K562 (cell line): ENCODE measurements around the gene AFF1. TPM values are rescaled to one million over a fixed set of nuclear protein-coding genes. Genes with fewer than 3 reads are reported as not detected.

Experiments used
- BACH1 ChIP-seq: fragments of 200-800 bp; sonication (Bioruptor generic); IDR thresholded peaks from 2 replicates; pipeline ENCODE4 v1.6.1; 2016; ENCODE audit warnings: missing genetic modification characterization, missing compliant biosample characterization
- CEBPB ChIP-seq: fragments of 450-650 bp; IDR thresholded peaks from 2 replicates; pipeline ENCODE4 v1.6.1; 2016; ENCODE audit warnings: missing genetic modification characterization, missing compliant biosample characterization
- CHD2 ChIP-seq: IDR thresholded peaks from 2 replicates; pipeline ENCODE4 v1.6.1; 2011; ENCODE audit warnings: low read depth, low read length
- DNMT1 ChIP-seq: fragments of 450-650 bp; IDR thresholded peaks from 2 replicates; pipeline ENCODE4 v1.6.1; 2016; ENCODE audit warnings: antibody characterized with exemption, mild to moderate bottlenecking
- ESRRB ChIP-seq: fragments of 250-450 bp; sonication (Bioruptor Pico); IDR thresholded peaks from 2 replicates; pipeline ENCODE4 v1.5.0; 2020; ENCODE audit warnings: mild to moderate bottlenecking, moderate library complexity, borderline replicate concordance
- FOSL1 ChIP-seq: fragments of 200-800 bp; sonication (Bioruptor generic); conservative IDR thresholded peaks from 2 replicates; pipeline ENCODE4 v1.6.1; 2016; ENCODE audit warnings: missing genetic modification characterization, missing compliant biosample characterization
- FOXA3 ChIP-seq, 2 experiments: fragments of 450-650 bp in 1 of 2; sonication (generic) in 1 of 2; formaldehyde crosslinking; IDR thresholded peaks in 1 of 2; conservative IDR thresholded peaks in 1 of 2; 2 replicates each; pipeline versions ENCODE4 v1.4.0 to v1.8.0; 2020 to 2022; ENCODE audit warnings: mild to moderate bottlenecking in 2 of 2, missing genetic modification reagents in 1 of 2
- FOXK2 ChIP-seq, 2 experiments: fragments of 450-650 bp; IDR thresholded peaks in 1 of 2; conservative IDR thresholded peaks in 1 of 2; 2 replicates each; pipeline ENCODE4 v1.6.1; 2016; ENCODE audit warnings: low read depth in 2 of 2, mild to moderate bottlenecking in 1 of 2
- HMGN3 ChIP-seq: IDR thresholded peaks from 2 replicates; pipeline ENCODE4 v1.6.1; 2011; ENCODE audit warnings: borderline replicate concordance, low read depth, mild to moderate bottlenecking, mixed read lengths, low read length; ENCODE audit not compliant: insufficient read length; ENCODE audit errors: extremely low read depth
- KLF1 ChIP-seq: fragments of 450-650 bp; IDR thresholded peaks from 2 replicates; pipeline ENCODE4 v1.6.1; 2016; ENCODE audit warnings: missing genetic modification characterization, missing compliant biosample characterization
- L3MBTL2 ChIP-seq: fragments of 450-650 bp; IDR thresholded peaks from 2 replicates; pipeline ENCODE4 v1.6.1; 2016; ENCODE audit warnings: mild to moderate bottlenecking, moderate library complexity
- MYBL2 ChIP-seq, 2 experiments: fragments of 450-650 bp in 1 of 2; sonication (generic) in 1 of 2; formaldehyde crosslinking in 1 of 2; IDR thresholded peaks; 2 replicates each; pipeline versions ENCODE4 v1.6.1 to v1.8.1; 2017 to 2022; ENCODE audit warnings: borderline replicate concordance in 1 of 2, inconsistent platforms in 1 of 2, low read depth in 1 of 2, mild to moderate bottlenecking in 1 of 2, missing genetic modification reagents in 1 of 2, moderate library complexity in 1 of 2
- NFE2L1 ChIP-seq: fragments of 450-650 bp; IDR thresholded peaks from 2 replicates; pipeline ENCODE4 v1.6.1; 2016; ENCODE audit warnings: missing genetic modification characterization, low read depth, mild to moderate bottlenecking, missing compliant biosample characterization, moderate library complexity, borderline replicate concordance
- NFIC ChIP-seq: fragments of 450-650 bp; IDR thresholded peaks from 2 replicates; pipeline ENCODE4 v1.6.1; 2017; ENCODE audit warnings: mild to moderate bottlenecking, inconsistent platforms
- NR2C1 ChIP-seq, 2 experiments: fragments of 450-650 bp; IDR thresholded peaks; 2 replicates each; pipeline ENCODE4 v1.6.1; 2017; ENCODE audit warnings: mild to moderate bottlenecking in 2 of 2, antibody characterized with exemption in 1 of 2, inconsistent platforms in 1 of 2, missing compliant biosample characterization in 1 of 2, missing genetic modification characterization in 1 of 2
- PPARD ChIP-seq: fragments of 250-450 bp; sonication (Bioruptor Pico); IDR thresholded peaks from 2 replicates; pipeline ENCODE4 v1.8.0; 2022; ENCODE audit warnings: inconsistent platforms, mild to moderate bottlenecking, moderate library complexity
- RBBP5 ChIP-seq: fragments of 200-600 bp; sonication (generic); IDR thresholded peaks from 2 replicates; pipeline ENCODE4 v1.6.1; 2012; ENCODE audit warnings: borderline replicate concordance, mild to moderate bottlenecking, low read length, control low read depth, inconsistent platforms; ENCODE audit not compliant: insufficient read depth, poor library complexity, severe bottlenecking
- RCOR1 ChIP-seq, 2 experiments: IDR thresholded peaks; 2 replicates each; pipeline ENCODE4 v1.6.1; 2012; ENCODE audit warnings: low read depth in 2 of 2, low read length in 2 of 2, borderline replicate concordance in 1 of 2, improper control_type of control experiment in 1 of 2
- STAT5A ChIP-seq: IDR thresholded peaks from 2 replicates; pipeline ENCODE4 v1.6.1; 2012; ENCODE audit warnings: low read length, inconsistent platforms, borderline replicate concordance
- THRAP3 ChIP-seq: fragments of 450-650 bp; IDR thresholded peaks from 2 replicates; pipeline ENCODE4 v1.6.1; 2016; ENCODE audit warnings: mild to moderate bottlenecking, inconsistent platforms, borderline replicate concordance
- ZFP30 ChIP-seq: fragments of 250-450 bp; sonication (Bioruptor Pico); IDR thresholded peaks from 2 replicates; pipeline ENCODE4 v1.8.0; 2022; ENCODE audit warnings: moderate library complexity, mild to moderate bottlenecking, inconsistent platforms, borderline replicate concordance
- ZKSCAN3 ChIP-seq: fragments of 250-450 bp; sonication (Bioruptor Pico); IDR thresholded peaks from 2 replicates; pipeline ENCODE4 v1.4.0; 2020
- ZNF175 ChIP-seq: fragments of 200-800 bp; sonication (Bioruptor generic); IDR thresholded peaks from 2 replicates; pipeline ENCODE4 v1.6.1; 2016; ENCODE audit warnings: low read depth, mild to moderate bottlenecking, missing genetic modification characterization, missing compliant biosample characterization
- ZNF507 ChIP-seq: conservative IDR thresholded peaks from 2 replicates; pipeline ENCODE4 v1.6.1; 2017; ENCODE audit warnings: missing genetic modification characterization, missing compliant biosample characterization
- ZNF76 ChIP-seq: fragments of 250-450 bp; sonication (Bioruptor Pico); IDR thresholded peaks from 2 replicates; pipeline ENCODE4 v1.4.0; 2020; ENCODE audit warnings: mild to moderate bottlenecking, moderate library complexity, borderline replicate concordance
- ZNF79 ChIP-seq: fragments of 250-450 bp; sonication (Bioruptor Pico); IDR thresholded peaks from 2 replicates; pipeline ENCODE4 v1.4.0; 2020; ENCODE audit warnings: low read depth, mild to moderate bottlenecking, moderate library complexity
- polyA plus RNA-seq, 8 experiments: library from polyadenylated mRNA; depleted of rRNA in 4 of 8; stranded (reverse) in 5 of 8; unstranded in 3 of 8; fragments of >200 nt; fragmentation: Nextera tagmentation in 2 of 8; fragmentation: Illumina TruSeq in 1 of 8; extraction: Ambion mirVana in 2 of 8; extraction: Trizol in 1 of 8; gene quantifications; 2 replicates each; pipeline versions ENCODE4 v1.2.1 to v1.2.3, GENCODE V29; 2011 to 2014; ENCODE audit warnings: inconsistent platforms in 1 of 8, missing spikeins in 1 of 8
- total RNA-seq, 7 experiments: library from RNA; depleted of rRNA in 6 of 7; stranded (reverse); fragments of >200 nt in 6 of 7; fragmentation: Illumina TruSeq in 2 of 7; extraction: Trizol in 2 of 7; gene quantifications; 2 replicates each; pipeline versions ENCODE4 v1.2.1 to v1.2.3, GENCODE V29; 2011 to 2021; ENCODE audit warnings: low replicate concordance in 1 of 7
- TF ChIP-seq, protein P1 (sequence below): fragments of 150-350 bp; IDR thresholded peaks from 2 replicates; pipeline ENCODE4 v1.6.1; 2014; ENCODE audit warnings: low read depth, mild to moderate bottlenecking, low read length, borderline replicate concordance

The AFF1 gene
- total and polyA plus RNA-seq, 9 of the 15 experiments (the other 6 are each of a cell fraction or from before 2014, with no cell fraction given) = 4.1 to 47.5 (median 17.2) TPM

GRCh38 chr4:86973668-86974067, 38.9 kb downstream of the AFF1 start (continued):
- TF ChIP-seq, protein P1, sequence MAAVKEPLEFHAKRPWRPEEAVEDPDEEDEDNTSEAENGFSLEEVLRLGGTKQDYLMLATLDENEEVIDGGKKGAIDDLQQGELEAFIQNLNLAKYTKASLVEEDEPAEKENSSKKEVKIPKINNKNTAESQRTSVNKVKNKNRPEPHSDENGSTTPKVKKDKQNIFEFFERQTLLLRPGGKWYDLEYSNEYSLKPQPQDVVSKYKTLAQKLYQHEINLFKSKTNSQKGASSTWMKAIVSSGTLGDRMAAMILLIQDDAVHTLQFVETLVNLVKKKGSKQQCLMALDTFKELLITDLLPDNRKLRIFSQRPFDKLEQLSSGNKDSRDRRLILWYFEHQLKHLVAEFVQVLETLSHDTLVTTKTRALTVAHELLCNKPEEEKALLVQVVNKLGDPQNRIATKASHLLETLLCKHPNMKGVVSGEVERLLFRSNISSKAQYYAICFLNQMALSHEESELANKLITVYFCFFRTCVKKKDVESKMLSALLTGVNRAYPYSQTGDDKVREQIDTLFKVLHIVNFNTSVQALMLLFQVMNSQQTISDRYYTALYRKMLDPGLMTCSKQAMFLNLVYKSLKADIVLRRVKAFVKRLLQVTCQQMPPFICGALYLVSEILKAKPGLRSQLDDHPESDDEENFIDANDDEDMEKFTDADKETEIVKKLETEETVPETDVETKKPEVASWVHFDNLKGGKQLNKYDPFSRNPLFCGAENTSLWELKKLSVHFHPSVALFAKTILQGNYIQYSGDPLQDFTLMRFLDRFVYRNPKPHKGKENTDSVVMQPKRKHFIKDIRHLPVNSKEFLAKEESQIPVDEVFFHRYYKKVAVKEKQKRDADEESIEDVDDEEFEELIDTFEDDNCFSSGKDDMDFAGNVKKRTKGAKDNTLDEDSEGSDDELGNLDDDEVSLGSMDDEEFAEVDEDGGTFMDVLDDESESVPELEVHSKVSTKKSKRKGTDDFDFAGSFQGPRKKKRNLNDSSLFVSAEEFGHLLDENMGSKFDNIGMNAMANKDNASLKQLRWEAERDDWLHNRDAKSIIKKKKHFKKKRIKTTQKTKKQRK = no peak
- TF ChIP-seq FOXK2 (conservative IDR thresholded peaks at IDR 0.05 in 1 of 2, IDR thresholded peaks at IDR 0.05 in 1 of 2; ENCODE audit: low read depth in 2 of 2) (no peak), FOXA3 (CRISPR knock-in tag; conservative IDR thresholded peaks at IDR 0.05 in 1 of 2, IDR thresholded peaks at IDR 0.05 in 1 of 2) (no peak), RBBP5 (no peak), STAT5A (no peak), RCOR1 (IDR thresholded peaks at IDR 0.05; ENCODE audit: borderline replicate concordance in 1 of 2, low read depth in 2 of 2, low read length in 2 of 2) (peak in 1 of 2 experiments; percentile 26; a peak in 1 of 4 replicates), NFIC (0 out of 2 replicates have a peak, but pooled peaks have one; percentile 9), L3MBTL2 (no peak), CEBPB (tag) (peak; percentile 75), ZNF175 (CRISPR knock-in tag) (no peak), FOSL1 (no peak), KLF1 (tag) (no peak), DNMT1 (0 out of 2 replicates have a peak, but pooled peaks have one; percentile 30), PPARD (CRISPR knock-in tag) (no peak), ZKSCAN3 (no peak), ESRRB (CRISPR knock-in tag) (no peak), CHD2 (no peak), NR2C1 (IDR thresholded peaks at IDR 0.05) (no peak), NR2C1 (tag; IDR thresholded peaks at IDR 0.05) (no peak), HMGN3 (no peak), MYBL2 (IDR thresholded peaks at IDR 0.05; ENCODE audit: low read depth) (peak; percentile 37; the same call in 1 of the 2 replicates), MYBL2 (CRISPR knock-in tag; IDR thresholded peaks at IDR 0.05; ENCODE audit: borderline replicate concordance) (no peak), ZNF507 (tag) (no peak), NFE2L1 (tag) (no peak), ZNF79 (no peak), BACH1 (tag) (no peak), ZNF76 (CRISPR knock-in tag) (no peak), ZFP30 (CRISPR knock-in tag) (no peak), THRAP3 (0 out of 2 replicates have a peak, but pooled peaks have one; percentile 52)
